HepG2 (cell line): ENCODE results near the gene RPS25. TPM values are rescaled to one million over a fixed set of nuclear protein-coding genes. Genes with fewer than 3 reads are reported as not detected.
A peak's percentile ranks its signal among the peaks of the same experiment; 100 is the strongest.

Source experiments
- GTF3A ChIP-seq: sonication (generic); formaldehyde crosslinking; conservative IDR thresholded peaks from 2 replicates; pipeline ENCODE4 v1.4.0; 2020; ENCODE audit warnings: mild to moderate bottlenecking, missing genetic modification reagents
- MAFG ChIP-seq: sonication (generic); formaldehyde crosslinking; IDR thresholded peaks from 2 replicates; pipeline ENCODE4 v1.5.1; 2020; ENCODE audit warnings: mild to moderate bottlenecking, missing genetic modification reagents
- MTF2 ChIP-seq: sonication (generic); formaldehyde crosslinking; IDR thresholded peaks from 2 replicates; pipeline ENCODE4 v1.5.0; 2020; ENCODE audit warnings: missing genetic modification reagents, borderline replicate concordance
- SMAD9 ChIP-seq: sonication (generic); formaldehyde crosslinking; IDR thresholded peaks from 2 replicates; pipeline ENCODE4 v1.5.1; 2020; ENCODE audit warnings: mild to moderate bottlenecking, missing genetic modification reagents
- SNAPC5 ChIP-seq: sonication (generic); formaldehyde crosslinking; IDR thresholded peaks from 2 replicates; pipeline ENCODE4 v1.8.1; 2023; ENCODE audit warnings: mild to moderate bottlenecking, missing genetic modification reagents, borderline replicate concordance
- TCF12 ChIP-seq, 2 experiments: fragments of 450-650 bp in 1 of 2; sonication (generic) in 1 of 2; formaldehyde crosslinking in 1 of 2; IDR thresholded peaks; 2 replicates each; pipeline versions ENCODE4 v1.6.1 to v1.8.0; 2017 to 2022; ENCODE audit warnings: antibody characterized with exemption in 1 of 2, mild to moderate bottlenecking in 1 of 2, missing genetic modification reagents in 1 of 2, moderate library complexity in 1 of 2
- ZFYVE20 ChIP-seq: sonication (generic); formaldehyde crosslinking; IDR thresholded peaks from 2 replicates; pipeline ENCODE4 v1.8.0; 2023; ENCODE audit warnings: low read depth, mild to moderate bottlenecking, moderate library complexity, missing genetic modification reagents, borderline replicate concordance
- ZKSCAN1 ChIP-seq: fragments of 150-350 bp; IDR thresholded peaks from 2 replicates; pipeline ENCODE4 v1.6.1; 2014; ENCODE audit warnings: low read length
- ZNF232 ChIP-seq: sonication (generic); formaldehyde crosslinking; IDR thresholded peaks from 2 replicates; pipeline ENCODE4 v1.4.0; 2020; ENCODE audit warnings: missing genetic modification reagents, borderline replicate concordance
- ZNF335 ChIP-seq: sonication (generic); formaldehyde crosslinking; IDR thresholded peaks from 2 replicates; pipeline ENCODE4 v1.4.0; 2020; ENCODE audit warnings: missing genetic modification reagents
- ZNF510 ChIP-seq: sonication (generic); formaldehyde crosslinking; IDR thresholded peaks from 2 replicates; pipeline ENCODE4 v1.4.0; 2020; ENCODE audit warnings: low read depth, mild to moderate bottlenecking, missing genetic modification reagents
- ZNF7 ChIP-seq: IDR thresholded peaks from 2 replicates; pipeline ENCODE4 v1.6.1; 2016; ENCODE audit warnings: missing biosample characterization, missing genetic modification reagents
- ZNF816 ChIP-seq: sonication (generic); formaldehyde crosslinking; IDR thresholded peaks from 2 replicates; pipeline ENCODE4 v1.8.0; 2022; ENCODE audit warnings: missing genetic modification reagents, mild to moderate bottlenecking, borderline replicate concordance
- polyA plus RNA-seq, 8 experiments: library from polyadenylated mRNA; depleted of rRNA in 3 of 8; stranded (reverse) in 7 of 8; unstranded in 1 of 8; fragments of >200 nt; fragmentation: Illumina TruSeq in 4 of 8; extraction: Trizol in 4 of 8; gene quantifications; 2 replicates each; pipeline versions ENCODE4 v1.2.1 to v1.2.3, GENCODE V29; 2011 to 2016; ENCODE audit warnings: low read depth in 4 of 8, missing spikeins in 1 of 8, mixed read lengths in 1 of 8; ENCODE audit not compliant: insufficient read depth in 1 of 8
- total RNA-seq, 5 experiments: library from RNA; depleted of rRNA; stranded (reverse); fragments of >200 nt; fragmentation: Illumina TruSeq; extraction: Trizol; gene quantifications; 2 replicates each; pipeline ENCODE4 v1.2.3, GENCODE V29; 2016; ENCODE audit warnings: low read depth in 1 of 5
- TF ChIP-seq, protein P1 (sequence below), 2 experiments: fragments of 450-650 bp in 1 of 2; sonication (generic) in 1 of 2; formaldehyde crosslinking in 1 of 2; IDR thresholded peaks; 2 replicates each; pipeline versions ENCODE4 v1.6.1 to v1.8.0; 2016 to 2022; ENCODE audit warnings: antibody characterized with exemption in 1 of 2, mild to moderate bottlenecking in 1 of 2, missing genetic modification reagents in 1 of 2
- TF ChIP-seq, protein P2 (sequence below): fragments of 450-650 bp; IDR thresholded peaks from 2 replicates; pipeline ENCODE4 v1.6.1; 2016
- TF ChIP-seq, protein P3 (sequence below): sonication (generic); formaldehyde crosslinking; IDR thresholded peaks from 2 replicates; pipeline ENCODE4 v1.5.1; 2020; ENCODE audit warnings: missing genetic modification reagents, mild to moderate bottlenecking, borderline replicate concordance

Gene RPS25
- total and polyA plus RNA-seq, 2 of the 13 experiments (the other 11 are each of a cell fraction or from before 2014, with no cell fraction given): 839 to 1,415 TPM

- TF ChIP-seq, protein P1, sequence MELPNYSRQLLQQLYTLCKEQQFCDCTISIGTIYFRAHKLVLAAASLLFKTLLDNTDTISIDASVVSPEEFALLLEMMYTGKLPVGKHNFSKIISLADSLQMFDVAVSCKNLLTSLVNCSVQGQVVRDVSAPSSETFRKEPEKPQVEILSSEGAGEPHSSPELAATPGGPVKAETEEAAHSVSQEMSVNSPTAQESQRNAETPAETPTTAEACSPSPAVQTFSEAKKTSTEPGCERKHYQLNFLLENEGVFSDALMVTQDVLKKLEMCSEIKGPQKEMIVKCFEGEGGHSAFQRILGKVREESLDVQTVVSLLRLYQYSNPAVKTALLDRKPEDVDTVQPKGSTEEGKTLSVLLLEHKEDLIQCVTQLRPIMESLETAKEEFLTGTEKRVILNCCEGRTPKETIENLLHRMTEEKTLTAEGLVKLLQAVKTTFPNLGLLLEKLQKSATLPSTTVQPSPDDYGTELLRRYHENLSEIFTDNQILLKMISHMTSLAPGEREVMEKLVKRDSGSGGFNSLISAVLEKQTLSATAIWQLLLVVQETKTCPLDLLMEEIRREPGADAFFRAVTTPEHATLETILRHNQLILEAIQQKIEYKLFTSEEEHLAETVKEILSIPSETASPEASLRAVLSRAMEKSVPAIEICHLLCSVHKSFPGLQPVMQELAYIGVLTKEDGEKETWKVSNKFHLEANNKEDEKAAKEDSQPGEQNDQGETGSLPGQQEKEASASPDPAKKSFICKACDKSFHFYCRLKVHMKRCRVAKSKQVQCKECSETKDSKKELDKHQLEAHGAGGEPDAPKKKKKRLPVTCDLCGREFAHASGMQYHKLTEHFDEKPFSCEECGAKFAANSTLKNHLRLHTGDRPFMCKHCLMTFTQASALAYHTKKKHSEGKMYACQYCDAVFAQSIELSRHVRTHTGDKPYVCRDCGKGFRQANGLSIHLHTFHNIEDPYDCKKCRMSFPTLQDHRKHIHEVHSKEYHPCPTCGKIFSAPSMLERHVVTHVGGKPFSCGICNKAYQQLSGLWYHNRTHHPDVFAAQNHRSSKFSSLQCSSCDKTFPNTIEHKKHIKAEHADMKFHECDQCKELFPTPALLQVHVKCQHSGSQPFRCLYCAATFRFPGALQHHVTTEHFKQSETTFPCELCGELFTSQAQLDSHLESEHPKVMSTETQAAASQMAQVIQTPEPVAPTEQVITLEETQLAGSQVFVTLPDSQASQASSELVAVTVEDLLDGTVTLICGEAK (IDR thresholded peaks at IDR 0.05): no peak
- TF ChIP-seq, protein P1 (CRISPR knock-in tag; IDR thresholded peaks at IDR 0.05): no peak; the same call in 1 of the 2 replicates
- TF ChIP-seq ZNF510 (CRISPR knock-in tag) (0 out of 2 replicates have a peak, but pooled peaks have one; percentile 45), GTF3A (CRISPR knock-in tag) (no peak), ZNF816 (CRISPR knock-in tag) (no peak), ZNF335 (CRISPR knock-in tag) (no peak), SMAD9 (CRISPR knock-in tag) (no peak), TCF12 (IDR thresholded peaks at IDR 0.05) (no peak), TCF12 (CRISPR knock-in tag; IDR thresholded peaks at IDR 0.05) (no peak), ZNF232 (peak; percentile 83), ZFYVE20 (no peak), ZNF7 (CRISPR knock-in tag) (no peak), MAFG (CRISPR knock-in tag) (0 out of 2 replicates have a peak, but pooled peaks have one; percentile 31), MTF2 (no peak), ZKSCAN1 (no peak), SNAPC5 (CRISPR knock-in tag) (no peak)
- TF ChIP-seq, protein P2, sequence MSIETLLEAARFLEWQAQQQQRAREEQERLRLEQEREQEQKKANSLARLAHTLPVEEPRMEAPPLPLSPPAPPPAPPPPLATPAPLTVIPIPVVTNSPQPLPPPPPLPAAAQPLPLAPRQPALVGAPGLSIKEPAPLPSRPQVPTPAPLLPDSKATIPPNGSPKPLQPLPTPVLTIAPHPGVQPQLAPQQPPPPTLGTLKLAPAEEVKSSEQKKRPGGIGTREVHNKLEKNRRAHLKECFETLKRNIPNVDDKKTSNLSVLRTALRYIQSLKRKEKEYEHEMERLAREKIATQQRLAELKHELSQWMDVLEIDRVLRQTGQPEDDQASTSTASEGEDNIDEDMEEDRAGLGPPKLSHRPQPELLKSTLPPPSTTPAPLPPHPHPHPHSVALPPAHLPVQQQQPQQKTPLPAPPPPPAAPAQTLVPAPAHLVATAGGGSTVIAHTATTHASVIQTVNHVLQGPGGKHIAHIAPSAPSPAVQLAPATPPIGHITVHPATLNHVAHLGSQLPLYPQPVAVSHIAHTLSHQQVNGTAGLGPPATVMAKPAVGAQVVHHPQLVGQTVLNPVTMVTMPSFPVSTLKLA: peak; percentile 48; the same call in 1 of the 2 replicates
- TF ChIP-seq, protein P3, sequence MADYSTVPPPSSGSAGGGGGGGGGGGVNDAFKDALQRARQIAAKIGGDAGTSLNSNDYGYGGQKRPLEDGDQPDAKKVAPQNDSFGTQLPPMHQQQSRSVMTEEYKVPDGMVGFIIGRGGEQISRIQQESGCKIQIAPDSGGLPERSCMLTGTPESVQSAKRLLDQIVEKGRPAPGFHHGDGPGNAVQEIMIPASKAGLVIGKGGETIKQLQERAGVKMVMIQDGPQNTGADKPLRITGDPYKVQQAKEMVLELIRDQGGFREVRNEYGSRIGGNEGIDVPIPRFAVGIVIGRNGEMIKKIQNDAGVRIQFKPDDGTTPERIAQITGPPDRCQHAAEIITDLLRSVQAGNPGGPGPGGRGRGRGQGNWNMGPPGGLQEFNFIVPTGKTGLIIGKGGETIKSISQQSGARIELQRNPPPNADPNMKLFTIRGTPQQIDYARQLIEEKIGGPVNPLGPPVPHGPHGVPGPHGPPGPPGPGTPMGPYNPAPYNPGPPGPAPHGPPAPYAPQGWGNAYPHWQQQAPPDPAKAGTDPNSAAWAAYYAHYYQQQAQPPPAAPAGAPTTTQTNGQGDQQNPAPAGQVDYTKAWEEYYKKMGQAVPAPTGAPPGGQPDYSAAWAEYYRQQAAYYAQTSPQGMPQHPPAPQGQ: no peak
Measured at GRCh38 chr11:119030329-119031047, 12.3 kb upstream of the RPS25 start, which contains the start of gene SLC37A4 (continued).
